Measurements from ENCODE around the gene GPN1.
A peak's percentile ranks its signal among the peaks of the same experiment; 100 is the strongest.
"Not testable (repeated sequence)": the region's sequence is repeated elsewhere in the genome, so short reads cannot be mapped to it uniquely, and the experiment has no call there.

Gene GPN1

GRCh38 chr2:27628767-27629709 lies at the start of gene GPN1, which contains the start of gene CCDC121:
TSS of gene GPN1 (plus strand) at chr2:27629050. CDS start at chr2:27629059, 9 bp downstream.
TSS of gene CCDC121 (minus strand) at chr2:27629012. CDS start at chr2:27627799, 1,213 bp downstream.
- peak; percentile 93 for DNase-seq

- DNase-seq: no peak
Observed at GRCh38 chr2:27581417-27582128, 47.3 kb upstream of the GPN1 start.

- DNase-seq: no peak
Observed at GRCh38 chr2:27582129-27582694, 46.6 kb upstream of the GPN1 start.

GRCh38 chr2:27582695-27583389 lies 46.0 kb upstream of the GPN1 start, which contains the start of gene ZNF512:
TSS of gene ZNF512 (plus strand) at chr2:27583042. CDS start at chr2:27583113, 71 bp downstream.
- peak; percentile 94 for DNase-seq

GRCh38 chr2:27583390-27583915 lies 45.4 kb upstream of the GPN1 start:
- no peak for DNase-seq

DNA sequence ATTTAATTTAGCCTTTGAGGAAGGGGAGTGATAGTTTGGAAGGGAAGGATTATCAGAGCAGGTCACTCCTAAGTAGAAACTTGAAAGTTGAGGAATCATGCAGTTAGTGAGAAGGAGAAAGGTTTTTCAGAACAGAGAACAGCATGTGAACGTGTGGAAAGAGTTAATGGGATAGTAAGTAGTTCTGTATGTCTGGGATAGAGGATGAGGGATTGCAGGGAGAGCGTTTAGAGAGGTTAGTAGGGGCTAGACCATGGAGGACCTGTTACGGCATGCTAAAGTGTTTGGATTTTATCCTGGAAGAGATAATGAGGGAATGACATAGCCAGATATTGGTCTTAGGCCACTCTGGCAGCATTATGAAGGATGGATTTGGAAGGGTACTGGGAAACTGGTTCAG lies 44.3 kb upstream of the GPN1 start:
- no peak for DNase-seq

DNA sequence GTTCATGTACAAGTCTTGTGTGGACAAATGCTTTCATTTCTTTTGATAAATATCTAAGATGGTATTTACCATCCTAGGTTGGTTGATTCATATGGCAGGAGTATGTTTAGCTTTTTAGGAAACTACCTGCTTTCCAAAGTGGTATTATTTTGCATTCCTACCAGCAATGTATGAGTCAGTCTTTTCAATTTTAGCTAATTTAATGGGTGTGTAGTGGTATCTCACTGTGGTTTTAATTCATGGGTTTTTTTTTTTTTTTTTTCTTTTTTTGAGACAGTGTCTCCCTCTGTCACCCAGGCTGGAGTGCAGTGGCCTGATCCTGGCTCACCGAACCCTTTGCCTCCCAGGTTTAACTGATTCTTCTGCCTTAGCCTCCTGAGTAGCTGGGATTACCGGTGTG lies 41.8 kb upstream of the GPN1 start:
- no peak for DNase-seq

DNA sequence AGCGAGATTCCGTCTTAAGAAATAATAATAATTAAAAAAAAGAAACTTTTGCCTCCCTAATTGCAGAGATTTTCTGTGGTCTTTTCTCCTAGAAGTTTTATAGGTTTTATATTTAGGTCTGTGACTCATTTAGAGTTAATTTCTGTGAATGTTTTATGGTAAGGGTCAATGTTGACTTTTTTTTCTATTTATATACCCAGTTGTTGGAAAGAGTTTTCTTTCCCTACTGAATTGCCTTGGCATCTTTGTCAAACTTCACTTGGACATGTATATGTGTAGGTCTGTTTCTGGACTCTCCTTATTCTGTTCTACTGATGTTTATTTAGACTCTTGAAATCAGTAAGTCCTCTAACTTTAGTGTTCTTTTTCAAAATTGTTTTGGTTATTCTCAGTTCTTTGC lies 40.5 kb upstream of the GPN1 start:
- no peak for DNase-seq

GRCh38 chr2:27591745-27592144 lies 37.1 kb upstream of the GPN1 start:
- DNase-seq: no peak

GRCh38 chr2:27593240-27593639 lies 35.6 kb upstream of the GPN1 start:
- DNase-seq: no peak

GRCh38 chr2:27594020-27594703 lies 34.7 kb upstream of the GPN1 start:
- DNase-seq: not testable (repeated sequence)

- DNase-seq: not testable (repeated sequence)
Observed at GRCh38 chr2:27595412-27595811, 33.4 kb upstream of the GPN1 start.

- no peak for DNase-seq
Observed at GRCh38 chr2:27596627-27597026, 32.2 kb upstream of the GPN1 start.

DNA sequence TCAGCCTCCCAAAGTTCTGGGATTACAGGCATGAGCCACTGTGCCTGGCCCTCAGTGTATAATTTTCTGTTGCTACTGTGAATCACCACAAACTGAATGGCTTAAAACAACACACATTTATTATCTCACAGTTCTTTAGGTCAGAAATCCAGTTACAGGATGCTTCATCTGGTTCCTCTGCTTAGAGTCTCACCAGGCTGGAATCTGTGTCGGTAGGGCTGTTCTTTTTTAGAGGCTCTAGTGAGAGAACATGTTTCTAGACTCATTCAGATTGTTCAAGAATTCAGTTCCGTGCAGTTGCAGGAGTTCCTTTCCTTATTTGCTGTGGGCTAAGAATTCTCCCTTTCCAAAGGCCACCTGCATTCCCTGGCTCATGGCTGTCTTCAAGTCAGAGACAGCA lies 22.2 kb upstream of the GPN1 start:
- DNase-seq: no peak

DNA sequence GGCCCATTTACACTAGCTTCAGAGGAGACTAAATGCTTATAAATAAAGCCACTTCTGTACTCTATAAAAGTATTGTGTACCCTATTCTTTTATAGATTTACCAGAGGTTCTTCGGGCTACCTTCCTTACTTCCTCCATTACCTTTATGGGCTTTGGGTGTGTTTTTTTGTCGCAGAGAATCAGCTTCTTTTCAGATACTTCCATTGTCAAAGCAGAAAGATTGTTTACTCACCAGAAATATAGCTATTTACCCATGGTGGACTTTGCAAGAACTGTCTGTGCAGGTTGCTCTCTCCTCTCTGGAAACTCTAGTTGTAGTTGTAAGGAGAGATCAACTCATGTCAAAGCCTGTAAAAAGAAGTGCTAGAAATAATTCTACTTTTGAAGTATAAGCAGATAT lies 14.9 kb upstream of the GPN1 start:
- no peak for DNase-seq

GRCh38 chr2:27615316-27615715 lies 13.5 kb upstream of the GPN1 start:
- DNase-seq: no peak

DNA sequence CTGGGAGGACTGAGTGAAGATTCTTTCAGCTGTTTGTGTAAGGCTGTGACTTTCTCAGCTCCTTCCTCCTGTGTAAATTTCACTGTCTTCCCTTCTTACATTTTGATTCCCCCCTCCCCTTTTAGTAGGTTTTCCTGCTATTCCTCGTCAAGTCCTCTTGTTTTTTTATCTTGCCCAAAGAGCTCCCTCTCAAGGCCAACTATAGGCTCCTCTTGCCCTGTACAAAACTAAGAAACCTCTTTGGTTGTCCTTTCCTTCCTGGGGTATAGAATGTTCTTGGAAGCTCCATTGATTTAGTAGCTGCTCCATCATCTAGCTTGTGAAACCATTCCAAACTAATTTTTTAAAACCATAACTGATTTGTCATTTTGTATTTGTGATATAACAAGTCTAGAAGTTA lies 7.3 kb upstream of the GPN1 start:
- no peak for DNase-seq

DNA sequence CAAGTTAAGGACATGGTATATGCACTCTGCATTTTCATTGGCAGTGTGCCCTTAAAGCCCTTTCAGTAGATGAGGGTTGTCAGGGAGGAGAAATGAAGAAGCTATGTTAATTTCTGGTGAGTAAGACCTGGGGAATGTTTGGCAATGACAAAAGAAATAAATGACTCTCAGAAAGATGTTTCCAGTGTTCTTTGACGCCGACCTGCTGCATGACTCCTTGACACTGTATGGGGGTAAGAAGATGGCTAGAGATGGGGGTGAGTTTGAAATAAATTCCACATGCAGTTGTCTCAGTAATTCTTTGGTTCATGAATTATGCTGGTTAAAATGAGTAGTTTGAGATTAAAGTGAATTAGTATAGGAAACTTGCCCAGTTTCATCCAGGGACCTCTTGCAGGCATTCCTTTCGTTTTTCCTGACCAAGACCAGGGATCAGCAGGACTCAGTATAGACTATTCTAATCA lies 5.9 kb upstream of the GPN1 start:
- DNase-seq: peak; percentile 97

DNA sequence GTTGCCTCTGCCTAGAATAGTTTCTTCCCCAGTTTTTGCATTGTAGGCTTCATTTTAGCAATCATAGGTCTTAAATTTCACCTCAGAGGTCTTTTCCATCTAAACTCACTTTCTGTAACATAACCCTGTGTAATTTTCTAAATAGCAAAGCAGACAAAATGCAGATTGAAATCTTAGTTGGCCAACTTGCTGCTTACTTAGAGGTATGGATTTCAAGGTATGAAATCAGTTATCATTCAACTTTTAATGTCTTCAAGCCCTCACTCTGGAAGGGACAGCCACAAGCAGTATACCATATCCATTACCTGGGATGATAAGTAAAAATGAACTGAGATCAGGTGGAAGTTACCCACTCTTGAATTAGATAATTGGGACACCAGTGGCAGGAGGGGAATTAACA lies 3.9 kb upstream of the GPN1 start:
- no peak for DNase-seq

GRCh38 chr2:27626323-27626722 lies 2.5 kb upstream of the GPN1 start:
- DNase-seq: not testable (repeated sequence)

DNA sequence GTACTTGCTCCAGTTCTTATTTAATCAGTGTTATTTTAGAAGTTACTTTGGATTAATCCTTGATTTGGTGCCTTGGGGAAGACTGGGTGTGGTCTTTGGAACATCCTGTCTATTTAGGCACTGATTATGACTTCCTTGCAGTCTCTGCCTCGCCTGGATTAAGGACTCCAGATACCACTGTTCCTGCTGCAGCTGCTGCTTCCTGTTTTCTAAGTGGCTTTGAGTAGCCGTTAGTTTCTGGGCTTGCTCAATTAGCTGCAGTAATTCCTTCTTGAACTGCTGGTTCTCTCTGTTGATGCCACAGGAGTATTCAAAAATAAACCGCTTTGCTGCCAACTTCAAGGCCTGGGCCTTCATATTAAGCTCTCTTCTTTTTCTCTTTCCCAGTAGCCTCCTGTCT lies 1.9 kb upstream of the GPN1 start:
- not testable (repeated sequence) for DNase-seq

Data from fibroblast of upper back skin (primary cell).